Omental fat pad (tissue), 4 donors: ENCODE results near the gene GGACT. TPM values are rescaled to one million over a fixed set of nuclear protein-coding genes. Genes with fewer than 3 reads are reported as not detected.

Experiments used
- ATAC-seq: fragments of 150-250 bp; one replicate; pipeline ENCODE4 v1.9.1; 2016; ENCODE audit warnings: mild to moderate bottlenecking, moderate library complexity; ENCODE audit not compliant: low FRiP score
- DNase-seq: peaks from one replicate; pipeline ENCODE4 v3.0.0-alpha.2; 2019; ENCODE audit warnings: low spot score
- CTCF ChIP-seq, 3 donors: fragments of 450-650 bp; IDR thresholded peaks; one replicate each; pipeline ENCODE4 v1.5.1; 2016 to 2017; ENCODE audit warnings: antibody characterized with exemption in 3 of 3, mild to moderate bottlenecking in 3 of 3, moderate library complexity in 2 of 3
- total RNA-seq, 4 donors: library from RNA; depleted of rRNA; stranded (reverse); fragments of >200 nt; gene quantifications; one replicate each; pipeline ENCODE4 v1.1.0, GENCODE V29; 2016

GGACT gene
- total RNA-seq, 4 donors from 2014 or later, result 2.6 to 4.6 (median 3.1) TPM

DNA sequence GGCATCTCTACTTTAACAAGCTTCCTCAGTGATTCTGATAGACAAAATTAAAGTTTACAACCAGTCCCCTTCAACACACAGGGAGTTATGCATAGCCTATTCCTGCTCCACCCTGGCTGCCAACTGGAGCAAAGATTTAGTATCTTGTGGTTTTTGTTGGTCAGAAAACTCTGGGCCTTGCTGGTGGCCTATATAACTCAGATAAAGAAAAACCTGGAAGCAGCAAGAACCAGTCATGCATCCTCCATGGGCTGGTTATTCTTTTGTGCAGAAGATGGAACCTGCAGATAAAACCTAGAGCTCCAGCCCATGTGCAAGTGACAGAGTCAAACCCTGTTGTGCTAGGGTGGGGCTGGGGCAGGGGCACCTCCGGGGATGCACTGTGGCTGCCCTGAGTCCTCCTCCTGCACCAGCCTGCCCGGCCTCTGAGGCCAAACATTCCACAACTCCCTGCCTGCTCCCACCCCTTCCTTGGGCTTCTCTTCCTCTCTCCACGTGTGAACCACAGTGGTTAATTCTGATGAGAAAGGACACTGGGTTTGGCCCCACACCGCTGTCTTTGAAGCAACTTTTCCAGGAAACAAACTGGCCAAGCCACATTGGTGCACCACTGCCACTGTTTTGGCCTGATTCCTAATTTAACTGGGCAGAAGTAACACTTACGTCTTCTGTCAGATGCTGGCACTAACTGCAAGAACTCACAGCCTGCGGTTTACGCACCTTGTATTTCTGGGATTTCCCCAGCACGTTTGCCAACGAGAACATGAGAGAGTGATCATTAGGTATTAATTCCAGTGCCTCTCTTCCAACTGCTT, 23.3 kb upstream of the GGACT start:
- ATAC-seq (no peak), DNase-seq (no peak)
- TF ChIP-seq CTCF (IDR thresholded peaks at IDR 0.05), result no peak

GRCh38 chr13:100610391-100611347, 22.1 kb upstream of the GGACT start:
- ATAC-seq (no peak), DNase-seq (no peak)
- no peak for TF ChIP-seq CTCF (IDR thresholded peaks at IDR 0.05)

DNA sequence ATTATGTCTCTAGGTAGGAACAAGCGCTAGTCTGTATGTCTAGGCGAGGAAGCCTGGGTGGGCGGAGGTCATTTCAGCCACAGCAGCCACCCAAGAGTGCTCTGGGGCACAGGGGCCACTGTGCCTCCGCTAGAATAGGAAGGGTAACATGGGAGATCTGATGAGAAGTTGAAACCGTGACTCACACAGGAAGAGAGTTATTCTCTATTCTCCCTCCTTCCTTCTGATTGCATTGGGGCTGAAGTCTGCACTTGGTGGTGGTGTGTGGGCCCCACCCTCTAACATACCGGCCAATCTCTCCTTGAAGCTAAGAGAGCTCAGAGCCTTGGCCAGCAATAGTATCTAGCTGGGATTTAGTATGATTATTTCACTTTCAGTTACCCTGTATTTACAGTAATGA, 20.3 kb upstream of the GGACT start:
- ATAC-seq (no peak), DNase-seq (no peak)
- TF ChIP-seq CTCF (IDR thresholded peaks at IDR 0.05), result no peak

GRCh38 chr13:100608489-100608888, 19.9 kb upstream of the GGACT start:
- no peak for TF ChIP-seq CTCF (IDR thresholded peaks at IDR 0.05)
- ATAC-seq (no peak), DNase-seq (no peak)

- TF ChIP-seq CTCF (IDR thresholded peaks at IDR 0.05), result no peak
- ATAC-seq (no peak), DNase-seq (no peak)
Measured at GRCh38 chr13:100604918-100605710, 16.5 kb upstream of the GGACT start.

- no peak for TF ChIP-seq CTCF (IDR thresholded peaks at IDR 0.05)
- ATAC-seq (no peak), DNase-seq (no peak)
Measured at GRCh38 chr13:100602493-100603111, 14.0 kb upstream of the GGACT start.
